Calu3 (cell line): ENCODE measurements around the gene PSD4. TPM values are rescaled to one million over a fixed set of nuclear protein-coding genes. Genes with fewer than 3 reads are reported as not detected.

Experiments used
- BruUV-seq: library from RNA; stranded (reverse); fragments of 400-500 nt; replicated peaks from 2 replicates; lab custom pipeline; 2021; lab: Mats Ljungman, UMichigan
- CTCF ChIA-PET: fragments of 300-600 bp; sonication (Branson Sonifier 250); formaldehyde crosslinking; loops from one replicate; lab custom pipeline; 2022; ENCODE audit warnings: antibody characterized with exemption; lab: Charles Lee
- DNase-seq: peaks from one replicate; pipeline ENCODE4 v3.0.0; 2022
- H3K27ac Mint-ChIP-seq: one replicate; pipeline ENCODE4 v1.8.0; 2022; ENCODE audit warnings: mixed read lengths; ENCODE audit not compliant: unreplicated experiment
- H3K27me3 Mint-ChIP-seq: one replicate; pipeline ENCODE4 v1.8.0; 2022; ENCODE audit warnings: mixed read lengths; ENCODE audit not compliant: unreplicated experiment
- H3K36me3 Mint-ChIP-seq: one replicate; pipeline ENCODE4 v1.8.0; 2022; ENCODE audit warnings: mild to moderate bottlenecking, moderate library complexity, mixed read lengths; ENCODE audit not compliant: insufficient read depth, unreplicated experiment
- H3K4me1 Mint-ChIP-seq: one replicate; pipeline ENCODE4 v1.8.0; 2022; ENCODE audit warnings: mild to moderate bottlenecking, low read depth, mixed read lengths; ENCODE audit not compliant: unreplicated experiment
- H3K4me3 Mint-ChIP-seq: one replicate; pipeline ENCODE4 v1.8.0; 2022; ENCODE audit warnings: mild to moderate bottlenecking, low read depth, moderate library complexity, mixed read lengths; ENCODE audit not compliant: unreplicated experiment
- H3K9me3 Mint-ChIP-seq: one replicate; pipeline ENCODE4 v1.8.0; 2022; ENCODE audit warnings: low read depth, mixed read lengths; ENCODE audit not compliant: unreplicated experiment
- intact Hi-C: fragments of 100-400 bp; cut with micrococcal nuclease; formaldehyde crosslinking; loops from one replicate; pipeline ENCODE4 v1.10.0; 2022; ENCODE audit not compliant: unreplicated experiment
- total RNA-seq: library from RNA; stranded (reverse); gene quantifications from 2 replicates; pipeline ENCODE4 v1.2.3, GENCODE V29; 2022
- TF ChIP-seq, protein P1 (sequence below): fragments of 200-600 bp; IDR thresholded peaks from one replicate; pipeline ENCODE4 v1.8.0; 2022; ENCODE audit warnings: antibody characterized with exemption; ENCODE audit not compliant: unreplicated experiment

The PSD4 gene
- total RNA-seq, 1 experiment from 2014 or later, result 58.7 TPM

DNA sequence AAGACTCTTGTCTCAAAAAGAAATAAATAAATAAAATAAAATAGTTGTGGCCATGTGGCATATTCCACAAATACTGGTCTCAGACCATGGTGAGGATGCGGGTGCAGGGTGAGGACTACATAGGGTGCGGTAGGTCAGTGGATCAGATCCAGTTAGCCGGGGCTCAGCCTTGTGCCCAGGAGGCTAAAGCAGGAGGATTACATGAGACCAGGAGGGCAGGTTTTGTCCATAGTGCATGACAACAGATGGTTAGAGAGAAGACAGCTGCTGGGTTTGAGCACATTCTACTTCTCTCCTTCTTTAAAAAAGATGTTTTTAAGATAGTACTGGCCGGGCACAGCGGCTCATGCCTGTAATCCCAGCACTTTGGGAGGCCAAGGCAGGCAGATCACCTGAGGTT lies 12.8 kb upstream of the PSD4 start:
- no TSS peak for BruUV-seq
- peaks cover 21% of the 10 kb centered on the region for H3K36me3 Mint-ChIP-seq
- no peak overlapping the region for H3K4me3 Mint-ChIP-seq
- H3K27me3 Mint-ChIP-seq, result no peaks in the 10 kb centered on the region
- intact Hi-C loops, result no loop called here
- H3K27ac Mint-ChIP-seq, result no peak overlapping the region
- TF ChIP-seq, protein P1, sequence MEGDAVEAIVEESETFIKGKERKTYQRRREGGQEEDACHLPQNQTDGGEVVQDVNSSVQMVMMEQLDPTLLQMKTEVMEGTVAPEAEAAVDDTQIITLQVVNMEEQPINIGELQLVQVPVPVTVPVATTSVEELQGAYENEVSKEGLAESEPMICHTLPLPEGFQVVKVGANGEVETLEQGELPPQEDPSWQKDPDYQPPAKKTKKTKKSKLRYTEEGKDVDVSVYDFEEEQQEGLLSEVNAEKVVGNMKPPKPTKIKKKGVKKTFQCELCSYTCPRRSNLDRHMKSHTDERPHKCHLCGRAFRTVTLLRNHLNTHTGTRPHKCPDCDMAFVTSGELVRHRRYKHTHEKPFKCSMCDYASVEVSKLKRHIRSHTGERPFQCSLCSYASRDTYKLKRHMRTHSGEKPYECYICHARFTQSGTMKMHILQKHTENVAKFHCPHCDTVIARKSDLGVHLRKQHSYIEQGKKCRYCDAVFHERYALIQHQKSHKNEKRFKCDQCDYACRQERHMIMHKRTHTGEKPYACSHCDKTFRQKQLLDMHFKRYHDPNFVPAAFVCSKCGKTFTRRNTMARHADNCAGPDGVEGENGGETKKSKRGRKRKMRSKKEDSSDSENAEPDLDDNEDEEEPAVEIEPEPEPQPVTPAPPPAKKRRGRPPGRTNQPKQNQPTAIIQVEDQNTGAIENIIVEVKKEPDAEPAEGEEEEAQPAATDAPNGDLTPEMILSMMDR, result no peak
- CTCF ChIA-PET, result no interaction called here
- no peaks in the 10 kb centered on the region for H3K9me3 Mint-ChIP-seq
- peaks cover 37% of the 10 kb centered on the region for H3K4me1 Mint-ChIP-seq
- DNase-seq, result no peak

DNA sequence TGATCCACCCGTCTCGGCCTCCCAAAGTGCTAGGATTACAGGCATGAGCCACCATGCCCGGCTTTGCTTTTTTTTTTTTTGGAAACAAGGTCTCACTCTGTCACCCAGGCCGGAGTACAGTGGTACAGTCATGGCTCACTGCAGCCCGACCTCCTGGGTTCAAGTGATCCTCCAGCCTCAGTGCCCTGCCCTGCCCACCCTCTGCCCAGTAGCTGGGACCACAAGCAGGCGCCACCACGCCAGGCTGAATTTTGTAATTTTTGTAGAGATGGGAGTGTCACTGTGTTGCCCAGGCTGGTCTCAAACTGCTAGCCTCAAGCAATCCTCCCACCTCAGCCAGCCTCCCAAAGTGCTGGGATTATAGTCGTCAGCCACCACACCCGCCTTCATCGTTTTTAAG lies 11.6 kb upstream of the PSD4 start:
- DNase-seq, result no peak
- H3K27ac Mint-ChIP-seq, result no peak overlapping the region

DNA sequence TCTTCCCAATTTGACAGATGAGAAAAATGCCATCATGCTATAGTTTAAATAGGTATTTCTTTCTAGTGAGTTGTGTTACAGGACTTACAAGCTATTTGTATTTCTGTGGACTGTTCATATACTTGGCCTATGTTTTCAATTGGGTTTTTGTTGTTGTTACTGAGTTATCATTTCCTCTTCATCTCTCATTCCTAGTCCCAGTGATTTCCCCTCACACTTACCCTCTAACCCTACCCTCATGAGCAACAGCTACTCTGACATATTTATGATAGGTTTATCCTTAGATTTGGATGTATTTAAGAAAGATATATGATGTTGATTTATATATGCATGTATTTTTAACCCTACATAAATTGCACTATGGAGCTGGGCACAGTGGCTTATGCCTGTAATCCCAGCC lies 10.9 kb upstream of the PSD4 start:
- intact Hi-C loops, result no loop called here
- peaks cover 40% of the 10 kb centered on the region for H3K4me1 Mint-ChIP-seq
- H3K27ac Mint-ChIP-seq, result no peak overlapping the region
- CTCF ChIA-PET, result interaction anchor here (1.6 kb wide), 1 partner anchor 49 kb away, joined by 3 read pairs; no protein-coding TSS in a partner anchor
- TF ChIP-seq, protein P1, result no peak
- BruUV-seq, result no TSS peak
- H3K27me3 Mint-ChIP-seq, result no peaks in the 10 kb centered on the region
- no peak overlapping the region for H3K4me3 Mint-ChIP-seq
- H3K9me3 Mint-ChIP-seq, result no peaks in the 10 kb centered on the region
- DNase-seq, result no peak
- peaks cover 8% of the 10 kb centered on the region for H3K36me3 Mint-ChIP-seq

More for the DNA sequence above, 11.6 kb upstream of the PSD4 start:
- Mint-ChIP-seq H3K27me3 (no peaks in the 10 kb centered on the region), H3K4me3 (no peak overlapping the region), H3K4me1 (peaks cover 37% of the 10 kb centered on the region), H3K9me3 (no peaks in the 10 kb centered on the region), H3K36me3 (peaks cover 15% of the 10 kb centered on the region)
- CTCF ChIA-PET, result interaction anchor here (1.1 kb wide), 1 partner anchor 44 kb away, joined by 4 read pairs; no protein-coding TSS in a partner anchor
- TF ChIP-seq, protein P1, result no peak
- BruUV-seq, result no TSS peak
- intact Hi-C loops, result no loop called here

DNA sequence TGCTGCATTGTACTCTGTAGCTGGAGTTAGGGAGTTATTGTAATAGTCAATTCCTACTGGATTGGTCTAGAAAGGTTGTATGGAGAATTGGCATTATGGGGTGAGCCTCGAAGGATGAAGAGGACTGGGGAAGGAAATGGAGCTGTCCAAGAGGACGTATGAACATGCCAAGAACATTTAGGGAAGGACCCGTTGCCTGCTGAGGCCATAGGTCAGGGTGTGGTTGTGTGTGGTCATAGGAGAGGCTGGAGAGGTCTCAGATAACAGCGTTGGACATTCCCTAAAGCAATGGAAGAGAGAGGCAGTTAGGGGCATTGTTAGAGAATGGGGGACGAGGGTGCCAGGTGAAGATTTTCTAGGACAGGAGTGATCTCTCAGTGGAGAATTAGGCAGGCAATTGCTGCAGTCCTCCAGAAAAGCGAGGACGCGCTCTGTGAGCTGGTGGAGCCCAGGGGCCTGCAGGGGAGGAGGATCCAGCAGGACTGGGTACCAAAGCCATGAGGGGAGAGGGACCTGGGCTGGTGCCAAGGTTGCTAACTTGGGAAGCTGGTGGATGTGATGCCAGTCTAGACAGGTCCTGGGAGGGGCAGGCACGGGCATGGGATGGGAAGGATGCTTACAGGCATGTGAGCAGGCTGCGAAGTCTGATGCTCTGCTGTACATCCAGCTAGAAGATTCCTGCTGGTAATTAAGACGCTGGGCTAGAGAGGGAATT lies 9.4 kb upstream of the PSD4 start:
- H3K4me3 Mint-ChIP-seq, result no peak overlapping the region
- H3K4me1 Mint-ChIP-seq, result peaks cover 25% of the 10 kb centered on the region
- TF ChIP-seq, protein P1, result no peak
- no peak for DNase-seq
- intact Hi-C loops, result no loop called here
- CTCF ChIA-PET, result interaction anchor here (0.7 to 1.6 kb wide), 3 partner anchors 11 to 360 kb away, joined by 3 to 4 read pairs (median 3); no protein-coding TSS in a partner anchor
- no peaks in the 10 kb centered on the region for H3K36me3 Mint-ChIP-seq
- H3K27ac Mint-ChIP-seq, result no peak overlapping the region
- BruUV-seq, result no TSS peak
- H3K9me3 Mint-ChIP-seq, result no peaks in the 10 kb centered on the region
- H3K27me3 Mint-ChIP-seq, result no peaks in the 10 kb centered on the region
